GM12873 (cell line): Measurements from ENCODE around the gene VTA1.

Experiments used
- CTCF ChIP-seq: IDR thresholded peaks from 2 replicates; pipeline ENCODE4 v1.5.1; 2012; ENCODE audit warnings: low read depth, mild to moderate bottlenecking, moderate library complexity, low read length, control low read depth; ENCODE audit not compliant: insufficient read depth; ENCODE audit errors: missing control alignments

VTA1 gene

GRCh38 chr6:142258305-142258704, 111.2 kb downstream of the VTA1 start:
- TF ChIP-seq CTCF: no peak

- no peak for TF ChIP-seq CTCF
Observed at GRCh38 chr6:142258757-142259156, 111.7 kb downstream of the VTA1 start.

- no peak for TF ChIP-seq CTCF
Observed at GRCh38 chr6:142260748-142261147, 113.7 kb downstream of the VTA1 start.

GRCh38 chr6:142262231-142262630, 115.2 kb downstream of the VTA1 start:
- TF ChIP-seq CTCF: no peak

DNA sequence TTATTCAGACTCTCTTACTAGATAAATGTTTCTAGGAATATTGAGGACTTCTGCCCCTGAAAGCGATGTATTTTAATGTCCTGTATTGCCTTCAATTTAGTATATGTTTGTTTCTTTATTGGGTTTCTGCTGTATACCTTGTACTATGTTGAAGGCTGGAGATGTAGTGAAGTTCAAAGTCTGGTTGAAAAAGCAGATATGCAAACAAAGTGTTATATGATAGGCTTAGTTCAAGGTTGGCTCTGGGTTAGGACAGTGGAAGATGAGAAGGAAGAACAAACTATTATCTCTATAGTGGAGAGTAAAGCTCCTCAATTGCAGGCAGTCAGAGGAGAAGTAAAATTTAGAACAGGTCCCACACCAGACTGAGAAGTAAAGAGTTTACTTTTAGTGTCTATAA, 118.4 kb downstream of the VTA1 start:
- TF ChIP-seq CTCF: no peak

- TF ChIP-seq CTCF: no peak
Observed at GRCh38 chr6:142266060-142266459, 119.0 kb downstream of the VTA1 start.

- TF ChIP-seq CTCF: no peak
Observed at GRCh38 chr6:142271476-142271875, 124.4 kb downstream of the VTA1 start.
